DND-41 (cell line): ENCODE results near the gene DNAH11.

Experiments
- EZH2 ChIP-seq: IDR thresholded peaks from 3 replicates; pipeline ENCODE4 v1.6.1; 2012; ENCODE audit warnings: borderline replicate concordance, low read depth, mild to moderate bottlenecking, moderate library complexity, low read length, inconsistent platforms; ENCODE audit not compliant: severe bottlenecking
- TF ChIP-seq, protein P1 (sequence below): IDR thresholded peaks from 2 replicates; pipeline ENCODE4 v1.5.1; 2012; ENCODE audit warnings: borderline replicate concordance, low read length, moderate library complexity, mild to moderate bottlenecking; ENCODE audit not compliant: poor library complexity, severe bottlenecking; ENCODE audit errors: extremely low read depth

- TF ChIP-seq, protein P1, sequence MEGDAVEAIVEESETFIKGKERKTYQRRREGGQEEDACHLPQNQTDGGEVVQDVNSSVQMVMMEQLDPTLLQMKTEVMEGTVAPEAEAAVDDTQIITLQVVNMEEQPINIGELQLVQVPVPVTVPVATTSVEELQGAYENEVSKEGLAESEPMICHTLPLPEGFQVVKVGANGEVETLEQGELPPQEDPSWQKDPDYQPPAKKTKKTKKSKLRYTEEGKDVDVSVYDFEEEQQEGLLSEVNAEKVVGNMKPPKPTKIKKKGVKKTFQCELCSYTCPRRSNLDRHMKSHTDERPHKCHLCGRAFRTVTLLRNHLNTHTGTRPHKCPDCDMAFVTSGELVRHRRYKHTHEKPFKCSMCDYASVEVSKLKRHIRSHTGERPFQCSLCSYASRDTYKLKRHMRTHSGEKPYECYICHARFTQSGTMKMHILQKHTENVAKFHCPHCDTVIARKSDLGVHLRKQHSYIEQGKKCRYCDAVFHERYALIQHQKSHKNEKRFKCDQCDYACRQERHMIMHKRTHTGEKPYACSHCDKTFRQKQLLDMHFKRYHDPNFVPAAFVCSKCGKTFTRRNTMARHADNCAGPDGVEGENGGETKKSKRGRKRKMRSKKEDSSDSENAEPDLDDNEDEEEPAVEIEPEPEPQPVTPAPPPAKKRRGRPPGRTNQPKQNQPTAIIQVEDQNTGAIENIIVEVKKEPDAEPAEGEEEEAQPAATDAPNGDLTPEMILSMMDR, result no peak
- no peak for TF ChIP-seq EZH2
These were observed 221.0 kb downstream of the DNAH11 start for GRCh38 chr7:21763818-21764217.
